ENCODE measurements around the gene DSG1. TPM values are rescaled to one million over a fixed set of nuclear protein-coding genes. Genes with fewer than 3 reads are reported as not detected.

The DSG1 gene
- total and polyA plus RNA-seq, 2 of the 13 experiments (the other 11 are each of a cell fraction or from before 2014, with no cell fraction given) = 0.04 TPM; not detected in 1

GRCh38 chr18:31325051-31325450 is 7.1 kb downstream of the DSG1 start:
- H3K27ac ChIP-seq (ENCODE audit: extremely low read length, insufficient read depth, low read length) = no peak overlapping the region
- no peaks in the 10 kb centered on the region for H3K36me3 ChIP-seq (replicated peaks in 1 of 2; ENCODE audit: control insufficient read depth in 1 of 2, insufficient read depth in 2 of 2, low read length in 2 of 2)
- no peaks in the 10 kb centered on the region for H4K20me1 ChIP-seq (ENCODE audit: insufficient read depth, low read length)
- intact Hi-C loops (cut with micrococcal nuclease; ENCODE audit: unreplicated experiment) = no loop called here
- CTCF ChIA-PET (ENCODE audit: low intra/inter-chr PET ratio, low total read pairs) = no interaction called here
- in situ Hi-C loops (cut with HindIII; ENCODE audit: extremely low pct_ligation_motif_present, low pct_unique_long_range_greater_than_20kb) = no loop called here
- H2AFZ ChIP-seq (ENCODE audit: low read length) = no peak overlapping the region
- H3K79me2 ChIP-seq (ENCODE audit: insufficient read depth, low read length) = no peaks in the 10 kb centered on the region
- no TSS peak for BruUV-seq (replicated peaks)
- H3K27me3 ChIP-seq (ENCODE audit: control insufficient read depth in 1 of 2, insufficient read depth in 2 of 2, low read length in 2 of 2) = no peaks in the 10 kb centered on the region; a peak in 1 of 5 replicates
- DNase-seq (ENCODE audit: low spot score) (no peak), ATAC-seq (no peak), FAIRE-seq (no peak)
- no peak overlapping the region for H3K4me2 ChIP-seq (ENCODE audit: low read depth, low read length)
- TF ChIP-seq ZNF207 (IDR thresholded peaks at IDR 0.05; ENCODE audit: borderline replicate concordance) (no peak), ZIK1 (CRISPR knock-in tag; IDR thresholded peaks at IDR 0.05; ENCODE audit: borderline replicate concordance, low read depth) (no peak), FOSL1 (CRISPR knock-in tag; IDR thresholded peaks at IDR 0.05; ENCODE audit: borderline replicate concordance) (no peak), MLX (CRISPR knock-in tag; IDR thresholded peaks at IDR 0.05) (no peak), CHD2 (IDR thresholded peaks at IDR 0.05; ENCODE audit: low read depth, low read length) (no peak), ZSCAN22 (CRISPR knock-in tag; IDR thresholded peaks at IDR 0.05) (no peak), U2AF2 (IDR thresholded peaks at IDR 0.05; ENCODE audit: low read depth, low read length) (no peak), THAP7 (CRISPR knock-in tag; IDR thresholded peaks at IDR 0.05) (no peak), ZNF549 (CRISPR knock-in tag; IDR thresholded peaks at IDR 0.05) (no peak), MYNN (CRISPR knock-in tag; IDR thresholded peaks at IDR 0.05; ENCODE audit: low read depth) (no peak), FOXO4 (CRISPR knock-in tag; conservative IDR thresholded peaks at IDR 0.05) (no peak), CERS6 (CRISPR knock-in tag; IDR thresholded peaks at IDR 0.05) (no peak)
- H3K4me3 ChIP-seq (replicated peaks in 1 of 3; ENCODE audit: insufficient read depth in 1 of 3, low read depth in 2 of 3, low read length in 3 of 3) = no peak overlapping the region
- H3K9me3 ChIP-seq (ENCODE audit: low read length) = no peaks in the 10 kb centered on the region
- 44% methylated on average over 3 of the region's 3 CpGs for WGBS (ENCODE audit: low lambda C conversion rate)
- POLR2A ChIA-PET = no interaction called here
- H3K9ac ChIP-seq (ENCODE audit: insufficient read depth, low read depth, low read length) = no peak overlapping the region
- H3K4me1 ChIP-seq (ENCODE audit: insufficient read depth, low read length) = no peaks in the 10 kb centered on the region
